SJSA1 (cell line): ENCODE data around the gene ARHGEF28. TPM values are rescaled to one million over a fixed set of nuclear protein-coding genes. Genes with fewer than 3 reads are reported as not detected.

Source experiments
- DNase-seq, 2 experiments: peaks; one replicate each; pipeline ENCODE4 v3.0.0-alpha.2; 2015 to 2020; ENCODE audit warnings: low spot score in 2 of 2, low read depth in 1 of 2
- H3K27ac ChIP-seq: fragments of 250-450 bp; sonication (Bioruptor Pico); 2 replicates; pipeline ENCODE4 v1.5.1; 2020; ENCODE audit warnings: mild to moderate bottlenecking, moderate library complexity
- H3K27me3 ChIP-seq: fragments of 250-450 bp; sonication (Bioruptor Pico); replicated peaks from 2 replicates; pipeline ENCODE4 v1.5.1; 2020; ENCODE audit warnings: mild to moderate bottlenecking, moderate library complexity
- H3K36me3 ChIP-seq: fragments of 250-450 bp; sonication (Bioruptor Pico); 2 replicates; pipeline ENCODE4 v1.5.1; 2020; ENCODE audit warnings: mild to moderate bottlenecking
- H3K4me1 ChIP-seq: fragments of 250-450 bp; sonication (Bioruptor Pico); replicated peaks from 2 replicates; pipeline ENCODE4 v1.6.1; 2021; ENCODE audit warnings: mild to moderate bottlenecking
- H3K4me3 ChIP-seq: fragments of 250-450 bp; sonication (Bioruptor Pico); 2 replicates; pipeline ENCODE4 v1.5.1; 2020; ENCODE audit warnings: mild to moderate bottlenecking
- H3K9me3 ChIP-seq: fragments of 250-450 bp; sonication (Bioruptor Pico); replicated peaks from 2 replicates; pipeline ENCODE4 v1.5.1; 2020; ENCODE audit warnings: mild to moderate bottlenecking
- total RNA-seq: library from RNA; depleted of rRNA; stranded (reverse); fragments of >200 nt; shearing (Covaris generic); gene quantifications from 2 replicates; pipeline ENCODE4 v1.2.3, GENCODE V29; 2014

The ARHGEF28 gene
- total RNA-seq, 1 experiment from 2014 or later, result 20.2 TPM

DNA sequence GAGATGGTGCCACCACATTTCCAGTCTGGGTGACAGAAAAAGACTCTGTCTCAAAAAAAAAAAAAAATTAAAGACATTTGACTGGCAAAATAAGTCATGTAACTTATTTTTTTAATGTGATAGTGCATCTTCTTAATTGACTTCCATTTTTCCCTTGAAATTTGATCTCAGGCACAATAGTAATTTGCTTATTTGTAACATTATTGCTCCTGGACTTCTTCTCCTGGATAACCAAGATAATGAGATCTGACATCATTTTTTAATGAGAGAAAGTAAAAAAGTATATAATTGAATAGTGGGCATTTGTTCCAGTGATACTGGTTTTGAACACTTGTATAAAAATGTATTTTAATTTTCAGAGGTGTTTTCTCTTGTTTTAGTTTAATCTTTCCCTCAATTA, 3.5 kb downstream of the ARHGEF28 start:
- Histone ChIP-seq H3K36me3 (peaks cover 9% of the 10 kb centered on the region; the same call in 1 of the 2 replicates), H3K27me3 (no peaks in the 10 kb centered on the region), H3K4me1 (peaks cover 29% of the 10 kb centered on the region), H3K27ac (no peak overlapping the region), H3K4me3 (no peak overlapping the region), H3K9me3 (no peaks in the 10 kb centered on the region)
- DNase-seq, result no peak

DNA sequence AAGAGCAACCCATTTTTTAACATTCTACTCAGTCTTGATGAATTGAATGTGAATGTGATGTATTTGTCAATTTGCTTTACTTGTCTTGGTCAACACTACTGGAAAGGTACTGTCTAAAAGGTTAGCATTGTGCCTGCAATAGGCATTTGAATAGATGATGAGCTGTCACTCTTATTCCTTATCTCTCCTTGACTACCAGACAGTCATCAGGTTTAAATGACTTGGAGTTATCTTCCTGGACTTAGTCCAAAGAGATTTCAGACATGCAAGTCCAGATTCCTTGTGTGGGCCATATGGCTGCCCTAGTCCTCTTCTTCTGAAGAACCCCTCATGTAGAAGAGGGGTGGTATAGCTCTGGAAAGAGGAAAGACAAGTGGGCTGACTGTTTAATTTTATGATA, 4.8 kb downstream of the ARHGEF28 start:
- Histone ChIP-seq H3K36me3 (peaks cover 9% of the 10 kb centered on the region; the same call in 1 of the 2 replicates), H3K27me3 (no peaks in the 10 kb centered on the region), H3K9me3 (no peaks in the 10 kb centered on the region), H3K27ac (no peak overlapping the region), H3K4me3 (no peak overlapping the region), H3K4me1 (peaks cover 19% of the 10 kb centered on the region)
- no peak for DNase-seq

DNA sequence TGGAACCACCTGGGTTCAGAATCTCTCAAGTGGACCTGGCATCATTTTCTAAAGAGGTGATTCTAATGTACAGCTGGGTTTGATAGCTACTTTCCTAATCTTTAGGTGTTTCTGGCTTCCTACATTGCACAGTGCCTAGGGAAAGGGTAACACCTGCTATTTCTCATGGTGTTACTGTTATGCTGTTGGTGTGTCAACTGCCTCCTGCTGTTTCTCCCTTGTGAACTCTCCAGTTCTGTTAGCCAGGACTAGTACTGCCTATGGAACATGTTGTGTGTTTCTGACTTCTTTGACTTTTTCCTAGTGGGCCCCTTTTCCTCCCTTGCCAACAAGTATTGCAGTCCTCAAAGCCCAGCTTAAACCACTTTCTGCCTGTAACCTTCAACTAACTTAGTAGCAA, 5.5 kb downstream of the ARHGEF28 start:
- no peaks in the 10 kb centered on the region for H3K27me3 ChIP-seq
- H3K4me1 ChIP-seq, result peaks cover 15% of the 10 kb centered on the region
- H3K27ac ChIP-seq, result no peak overlapping the region
- peaks cover 4% of the 10 kb centered on the region; the same call in 1 of the 2 replicates for H3K36me3 ChIP-seq
- H3K4me3 ChIP-seq, result no peak overlapping the region
- DNase-seq, result no peak
- H3K9me3 ChIP-seq, result no peaks in the 10 kb centered on the region

GRCh38 chr5:73633060-73633459, 7.1 kb downstream of the ARHGEF28 start:
- Histone ChIP-seq H3K4me1 (peaks cover 11% of the 10 kb centered on the region), H3K27me3 (no peaks in the 10 kb centered on the region), H3K27ac (no peak overlapping the region), H3K9me3 (no peaks in the 10 kb centered on the region), H3K36me3 (0 out of 2 replicates have a peak, but pooled peaks cover 3% of the 10 kb centered on the region), H3K4me3 (no peak overlapping the region)
- no peak for DNase-seq

- DNase-seq, result no peak
- H3K36me3 ChIP-seq, result no peaks in the 10 kb centered on the region
- H3K9me3 ChIP-seq, result no peaks in the 10 kb centered on the region
- H3K27me3 ChIP-seq, result no peaks in the 10 kb centered on the region
- peaks cover 39% of the 10 kb centered on the region for H3K4me1 ChIP-seq
- no peak overlapping the region for H3K4me3 ChIP-seq
- no peak overlapping the region for H3K27ac ChIP-seq
These were observed 10.4 kb downstream of the ARHGEF28 start for GRCh38 chr5:73636408-73636807.

DNA sequence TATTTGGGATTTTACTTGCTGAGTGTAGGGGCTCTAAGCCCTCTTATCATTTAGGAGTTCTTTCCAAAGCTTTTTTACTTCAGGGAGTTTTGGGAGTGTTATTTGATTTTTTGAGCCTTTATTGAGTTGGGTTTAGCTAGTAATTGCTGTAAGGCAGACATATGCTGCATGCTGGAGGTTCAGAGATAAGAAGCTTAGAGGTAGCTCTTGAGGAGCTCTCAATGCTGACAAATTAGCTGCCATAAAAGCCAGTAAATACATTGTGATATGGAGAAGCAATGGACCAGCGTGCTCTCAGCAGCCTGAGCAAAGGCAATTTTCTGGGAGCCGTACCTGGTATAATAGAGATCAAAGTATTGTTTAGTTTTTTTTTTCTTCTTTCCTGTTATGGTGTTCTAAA, 11.6 kb downstream of the ARHGEF28 start:
- DNase-seq, result no peak
- Histone ChIP-seq H3K36me3 (no peaks in the 10 kb centered on the region), H3K9me3 (no peaks in the 10 kb centered on the region), H3K27me3 (no peaks in the 10 kb centered on the region), H3K4me3 (no peak overlapping the region), H3K4me1 (peaks cover 50% of the 10 kb centered on the region), H3K27ac (peak overlapping the region; percentile 91)

DNA sequence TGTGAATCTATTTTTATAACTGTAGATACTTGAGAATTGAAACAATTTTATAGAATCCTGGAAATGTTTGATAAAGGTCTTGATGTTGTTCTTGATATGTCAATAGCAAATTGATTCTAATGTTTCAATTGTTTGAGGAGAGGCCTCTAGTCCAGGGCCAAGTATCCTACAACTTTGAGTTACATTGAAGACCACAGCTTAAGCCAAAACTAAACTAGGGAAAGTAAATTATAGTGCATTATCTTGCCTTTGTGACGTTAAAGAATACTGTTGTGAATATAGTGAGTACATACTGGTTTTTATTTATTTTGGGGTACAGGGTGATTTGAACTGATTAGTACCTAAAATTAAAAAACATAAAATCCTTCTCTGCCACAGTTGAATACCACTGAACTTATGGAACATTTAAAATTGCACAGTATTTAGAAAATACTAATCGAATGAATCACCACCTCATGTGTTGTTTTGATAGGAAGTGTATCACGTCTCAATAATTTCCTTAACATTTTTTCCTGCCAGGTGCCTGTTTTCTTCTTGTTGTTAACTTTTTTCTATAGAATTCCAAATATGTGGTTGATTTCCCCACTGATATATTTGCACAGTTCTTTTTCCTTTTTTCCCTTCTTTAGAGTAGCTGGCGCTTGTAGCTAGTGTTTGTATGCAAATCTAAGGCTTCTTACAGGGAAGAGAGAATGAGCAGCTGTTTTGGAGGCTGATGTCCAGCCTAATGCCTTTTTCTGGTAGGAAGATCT, 12.5 kb downstream of the ARHGEF28 start:
- Histone ChIP-seq H3K36me3 (0 out of 2 replicates have a peak, but pooled peaks cover 2% of the 10 kb centered on the region), H3K27me3 (no peaks in the 10 kb centered on the region), H3K27ac (peak overlapping the region; percentile 91), H3K4me1 (peaks cover 54% of the 10 kb centered on the region), H3K9me3 (no peaks in the 10 kb centered on the region), H3K4me3 (no peak overlapping the region)
- DNase-seq, result peak in 1 of 2 experiments; percentile 87

- H3K4me3 ChIP-seq, result no peak overlapping the region
- H3K27ac ChIP-seq, result peak overlapping the region; percentile 91
- 0 out of 2 replicates have a peak, but pooled peaks cover 2% of the 10 kb centered on the region for H3K36me3 ChIP-seq
- H3K9me3 ChIP-seq, result no peaks in the 10 kb centered on the region
- peaks cover 54% of the 10 kb centered on the region for H3K4me1 ChIP-seq
- no peaks in the 10 kb centered on the region for H3K27me3 ChIP-seq
- DNase-seq, result peak in 1 of 2 experiments; percentile 79
These were observed 14.9 kb downstream of the ARHGEF28 start for GRCh38 chr5:73640861-73641320.

DNA sequence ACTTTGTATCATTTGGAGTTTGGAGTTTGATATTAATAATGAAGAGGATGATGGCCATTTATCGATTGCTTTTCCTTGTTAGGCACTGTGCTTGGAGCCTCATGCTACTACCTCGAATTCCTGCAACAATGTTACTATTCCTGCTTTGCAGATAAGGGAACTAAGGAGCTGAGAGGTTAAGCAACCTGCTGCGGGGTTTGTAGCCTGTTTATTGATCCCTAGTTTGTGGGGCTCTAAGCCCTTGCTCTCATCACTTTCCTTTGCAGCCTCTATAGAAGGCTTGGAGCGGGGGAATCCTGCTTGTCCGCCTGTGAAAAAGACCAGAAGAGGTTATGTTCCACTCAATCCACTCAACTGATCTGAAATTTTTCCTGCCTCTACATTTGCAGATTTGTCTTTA, 15.8 kb downstream of the ARHGEF28 start:
- no peak for DNase-seq
- Histone ChIP-seq H3K27ac (peak overlapping the region; percentile 91; the same call in 1 of the 2 replicates), H3K9me3 (no peaks in the 10 kb centered on the region), H3K36me3 (0 out of 2 replicates have a peak, but pooled peaks cover 2% of the 10 kb centered on the region), H3K4me1 (peaks cover 54% of the 10 kb centered on the region), H3K4me3 (no peak overlapping the region), H3K27me3 (no peaks in the 10 kb centered on the region)

GRCh38 chr5:73642344-73642743, 16.3 kb downstream of the ARHGEF28 start:
- no peak for DNase-seq
- no peak overlapping the region for H3K27ac ChIP-seq
- no peak overlapping the region for H3K4me3 ChIP-seq
- H3K27me3 ChIP-seq, result no peaks in the 10 kb centered on the region
- no peaks in the 10 kb centered on the region for H3K9me3 ChIP-seq
- 0 out of 2 replicates have a peak, but pooled peaks cover 2% of the 10 kb centered on the region for H3K36me3 ChIP-seq
- H3K4me1 ChIP-seq, result peaks cover 53% of the 10 kb centered on the region

DNA sequence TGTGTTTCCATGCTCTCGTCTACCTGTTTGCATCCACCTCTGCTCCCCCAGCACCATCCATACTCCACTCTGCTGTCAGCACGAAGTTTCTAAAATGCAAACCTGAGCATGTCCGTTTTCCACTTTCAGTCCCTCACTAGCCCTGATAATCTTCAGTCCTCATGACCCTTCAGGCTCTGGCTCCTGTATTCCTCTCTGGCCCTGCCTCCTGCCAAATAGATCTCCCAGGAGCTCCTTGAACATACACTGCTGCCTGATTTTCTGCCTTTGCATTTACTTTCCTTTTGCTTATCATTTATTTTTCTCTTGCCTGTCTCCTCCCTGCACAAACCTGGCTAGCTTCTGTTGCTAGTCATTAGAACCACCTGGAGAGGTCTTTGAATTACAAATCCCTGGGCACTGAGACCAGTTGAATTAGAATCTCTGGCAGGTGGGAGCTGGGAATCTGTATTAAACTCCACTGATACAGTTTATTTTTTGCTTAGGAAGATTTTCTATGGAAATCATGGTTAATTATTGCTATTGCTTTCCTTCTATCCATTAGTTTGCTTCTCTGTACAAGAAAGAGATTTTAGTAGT, 18.5 kb downstream of the ARHGEF28 start:
- Histone ChIP-seq H3K4me3 (no peak overlapping the region), H3K4me1 (peaks cover 35% of the 10 kb centered on the region), H3K27ac (no peak overlapping the region), H3K36me3 (0 out of 2 replicates have a peak, but pooled peaks cover 2% of the 10 kb centered on the region), H3K9me3 (no peaks in the 10 kb centered on the region), H3K27me3 (no peaks in the 10 kb centered on the region)
- no peak for DNase-seq

GRCh38 chr5:73647721-73648120, 21.7 kb downstream of the ARHGEF28 start:
- Histone ChIP-seq H3K27me3 (no peaks in the 10 kb centered on the region), H3K9me3 (no peaks in the 10 kb centered on the region)

DNA sequence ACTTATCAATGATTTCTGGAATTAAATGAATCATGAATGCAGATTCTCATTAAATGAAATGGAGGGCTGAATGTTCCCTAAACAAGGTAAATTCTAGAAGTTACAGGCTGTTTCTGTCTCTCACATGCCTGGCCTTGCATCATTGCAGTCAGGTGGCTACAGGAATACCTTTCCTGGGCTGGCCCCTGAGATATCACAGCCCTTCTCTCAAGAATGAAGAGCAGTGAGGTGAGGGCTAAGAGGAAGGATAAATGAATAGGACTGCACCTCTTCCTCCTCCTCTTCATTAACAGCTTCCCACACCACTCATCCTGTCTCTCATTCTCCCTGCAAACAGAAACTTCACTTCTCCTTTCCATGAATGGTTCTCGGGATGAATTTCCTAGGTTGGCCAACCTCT, 22.5 kb downstream of the ARHGEF28 start:
- DNase-seq, result no peak
- no peak overlapping the region for H3K27ac ChIP-seq
- H3K27me3 ChIP-seq, result no peaks in the 10 kb centered on the region
- no peaks in the 10 kb centered on the region; the same call in 1 of the 2 replicates for H3K36me3 ChIP-seq
- no peaks in the 10 kb centered on the region for H3K9me3 ChIP-seq
- H3K4me1 ChIP-seq, result peaks cover 2% of the 10 kb centered on the region
- H3K4me3 ChIP-seq, result no peak overlapping the region

More at GRCh38 chr5:73647721-73648120, 21.7 kb downstream of the ARHGEF28 start:
- no peak overlapping the region for H3K27ac ChIP-seq
- DNase-seq, result no peak
- no peak overlapping the region for H3K4me3 ChIP-seq
- H3K4me1 ChIP-seq, result peaks cover 2% of the 10 kb centered on the region
- 0 out of 2 replicates have a peak, but pooled peaks cover 1% of the 10 kb centered on the region for H3K36me3 ChIP-seq

DNA sequence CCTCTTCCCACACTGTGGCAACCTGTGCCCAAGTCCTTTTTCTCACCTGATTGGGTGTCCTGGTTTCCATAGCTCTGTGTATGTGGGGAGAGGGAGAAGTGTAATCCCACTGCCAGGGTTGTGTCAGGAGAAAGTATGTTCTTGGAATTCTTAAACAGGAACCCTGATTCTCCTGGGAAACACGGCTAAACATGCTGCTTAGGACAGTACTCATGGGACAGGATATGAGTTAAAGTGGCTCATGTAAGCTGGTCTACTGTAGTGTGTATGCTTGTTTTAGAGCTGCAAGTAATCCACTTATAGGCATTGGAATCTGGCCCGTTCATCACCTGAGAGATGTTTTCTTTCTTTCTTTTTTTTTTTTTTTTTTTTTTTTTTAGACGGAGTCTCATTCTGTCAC, 23.9 kb downstream of the ARHGEF28 start:
- DNase-seq, result no peak
- Histone ChIP-seq H3K9me3 (no peaks in the 10 kb centered on the region), H3K4me1 (peaks cover 16% of the 10 kb centered on the region), H3K27me3 (no peaks in the 10 kb centered on the region), H3K27ac (no peak overlapping the region), H3K4me3 (no peak overlapping the region), H3K36me3 (no peaks in the 10 kb centered on the region; the same call in 1 of the 2 replicates)
